ENCODE data around the gene VPS33A. TPM values are rescaled to one million over a fixed set of nuclear protein-coding genes. Genes with fewer than 3 reads are reported as not detected.
A peak's percentile ranks its signal among the peaks of the same experiment; 100 is the strongest.

The VPS33A gene
- total and polyA plus RNA-seq, 2 of the 13 experiments (the other 11 are each of a cell fraction or from before 2014, with no cell fraction given): 11.0 to 43.6 TPM

DNA sequence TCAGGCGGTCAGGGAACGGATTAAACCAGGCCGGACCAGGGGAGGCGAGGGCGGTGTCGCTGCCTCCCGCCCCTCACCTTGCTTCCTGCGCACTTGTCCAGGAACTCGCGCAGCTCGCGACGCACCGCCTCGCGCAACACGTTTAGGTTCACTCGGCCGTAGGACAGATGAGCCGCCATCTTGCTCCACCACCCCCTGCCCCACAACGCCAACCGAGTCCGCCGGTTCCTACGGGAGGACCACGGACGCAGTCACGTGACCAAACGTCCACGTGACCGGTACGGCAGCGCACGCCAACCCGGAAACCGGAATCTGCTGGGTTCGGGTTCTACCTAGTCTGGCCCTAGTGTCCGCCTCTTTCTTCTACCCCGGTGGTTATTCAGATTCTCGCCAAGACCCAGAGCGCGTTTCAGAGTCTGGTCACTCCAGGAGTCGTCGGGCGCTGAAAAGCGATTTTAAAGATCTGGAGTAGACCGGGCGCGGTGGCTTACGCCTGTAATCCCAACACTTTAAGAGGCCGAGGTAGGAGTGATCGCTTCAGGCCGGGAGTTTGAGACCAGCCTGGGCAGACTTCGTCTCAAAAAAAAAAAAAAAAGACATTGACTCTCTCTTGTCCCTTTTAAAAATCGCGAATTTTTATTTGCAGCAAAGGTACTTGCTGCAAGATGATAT, at the start of gene VPS33A (continued):
- TF ChIP-seq, protein P1, sequence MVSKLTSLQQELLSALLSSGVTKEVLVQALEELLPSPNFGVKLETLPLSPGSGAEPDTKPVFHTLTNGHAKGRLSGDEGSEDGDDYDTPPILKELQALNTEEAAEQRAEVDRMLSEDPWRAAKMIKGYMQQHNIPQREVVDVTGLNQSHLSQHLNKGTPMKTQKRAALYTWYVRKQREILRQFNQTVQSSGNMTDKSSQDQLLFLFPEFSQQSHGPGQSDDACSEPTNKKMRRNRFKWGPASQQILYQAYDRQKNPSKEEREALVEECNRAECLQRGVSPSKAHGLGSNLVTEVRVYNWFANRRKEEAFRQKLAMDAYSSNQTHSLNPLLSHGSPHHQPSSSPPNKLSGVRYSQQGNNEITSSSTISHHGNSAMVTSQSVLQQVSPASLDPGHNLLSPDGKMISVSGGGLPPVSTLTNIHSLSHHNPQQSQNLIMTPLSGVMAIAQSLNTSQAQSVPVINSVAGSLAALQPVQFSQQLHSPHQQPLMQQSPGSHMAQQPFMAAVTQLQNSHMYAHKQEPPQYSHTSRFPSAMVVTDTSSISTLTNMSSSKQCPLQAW (CRISPR knock-in tag; IDR thresholded peaks at IDR 0.05): peak; percentile 70; the same call in 1 of the 2 replicates
- TF ChIP-seq KAT2B (IDR thresholded peaks at IDR 0.05; ENCODE audit: borderline replicate concordance, low read depth, low read length): no peak
- no peak for TF ChIP-seq SRY (CRISPR knock-in tag; IDR thresholded peaks at IDR 0.05)
- TF ChIP-seq RARG (CRISPR knock-in tag; IDR thresholded peaks at IDR 0.05; ENCODE audit: low read depth): peak; percentile 61; the same call in 1 of the 2 replicates
- TF ChIP-seq ZBTB1 (CRISPR knock-in tag; IDR thresholded peaks at IDR 0.05; ENCODE audit: borderline replicate concordance): no peak
- TF ChIP-seq ZNF451 (CRISPR knock-in tag; IDR thresholded peaks at IDR 0.05): peak; percentile 95
- TF ChIP-seq ZSCAN20 (CRISPR knock-in tag; IDR thresholded peaks at IDR 0.05; ENCODE audit: borderline replicate concordance): 0 out of 2 replicates have a peak, but pooled peaks have one; percentile 78
- TF ChIP-seq PCBP2 (optimal IDR thresholded peaks at IDR 0.05; ENCODE audit: low read depth, low read length, poor library complexity, severe bottlenecking): no peak
- no peak for TF ChIP-seq TERF1 (CRISPR knock-in tag; IDR thresholded peaks at IDR 0.05)
- TF ChIP-seq BORCS8-MEF2B (CRISPR knock-in tag; IDR thresholded peaks at IDR 0.05): peak; percentile 95
- TF ChIP-seq ZNF160 (CRISPR knock-in tag; IDR thresholded peaks at IDR 0.05): peak; percentile 68
- peak; percentile 60 for TF ChIP-seq PHF5A (CRISPR knock-in tag; IDR thresholded peaks at IDR 0.05; ENCODE audit: low read depth, unreplicated experiment)
- peak; percentile 94 for TF ChIP-seq ZFX (CRISPR knock-in tag; IDR thresholded peaks at IDR 0.05; ENCODE audit: low read depth)
- no peak for TF ChIP-seq U2AF1 (optimal IDR thresholded peaks at IDR 0.05; ENCODE audit: low read depth, low read length)
- TF ChIP-seq NBN (conservative IDR thresholded peaks at IDR 0.05): no peak
- TF ChIP-seq GATAD1 (CRISPR knock-in tag; IDR thresholded peaks at IDR 0.05): peak; percentile 100
- no peak for TF ChIP-seq SSRP1 (CRISPR knock-in tag; IDR thresholded peaks at IDR 0.05)
- TF ChIP-seq GABPB1 (CRISPR knock-in tag; IDR thresholded peaks at IDR 0.05): peak; percentile 95
- peak; percentile 96 for TF ChIP-seq HINFP (CRISPR knock-in tag; IDR thresholded peaks at IDR 0.05; ENCODE audit: low read depth)
- no peak for TF ChIP-seq TCF7 (IDR thresholded peaks at IDR 0.05; ENCODE audit: low read depth)
- TF ChIP-seq PHF20 (CRISPR knock-in tag; IDR thresholded peaks at IDR 0.05): peak; percentile 100
- no peak for TF ChIP-seq ZNF10 (CRISPR knock-in tag; IDR thresholded peaks at IDR 0.05; ENCODE audit: borderline replicate concordance, low read depth)
- TF ChIP-seq, protein P2, sequence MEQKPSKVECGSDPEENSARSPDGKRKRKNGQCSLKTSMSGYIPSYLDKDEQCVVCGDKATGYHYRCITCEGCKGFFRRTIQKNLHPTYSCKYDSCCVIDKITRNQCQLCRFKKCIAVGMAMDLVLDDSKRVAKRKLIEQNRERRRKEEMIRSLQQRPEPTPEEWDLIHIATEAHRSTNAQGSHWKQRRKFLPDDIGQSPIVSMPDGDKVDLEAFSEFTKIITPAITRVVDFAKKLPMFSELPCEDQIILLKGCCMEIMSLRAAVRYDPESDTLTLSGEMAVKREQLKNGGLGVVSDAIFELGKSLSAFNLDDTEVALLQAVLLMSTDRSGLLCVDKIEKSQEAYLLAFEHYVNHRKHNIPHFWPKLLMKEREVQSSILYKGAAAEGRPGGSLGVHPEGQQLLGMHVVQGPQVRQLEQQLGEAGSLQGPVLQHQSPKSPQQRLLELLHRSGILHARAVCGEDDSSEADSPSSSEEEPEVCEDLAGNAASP (CRISPR knock-in tag; IDR thresholded peaks at IDR 0.05; ENCODE audit: borderline replicate concordance): peak; percentile 25; the same call in 1 of the 2 replicates
- peak; percentile 72 for TF ChIP-seq HCFC1 (IDR thresholded peaks at IDR 0.05; ENCODE audit: low read depth, low read length)
- TF ChIP-seq ISL2 (CRISPR knock-in tag; IDR thresholded peaks at IDR 0.05): 0 out of 2 replicates have a peak, but pooled peaks have one; percentile 63

Data from HepG2 (cell line).